Measurements from ENCODE around the gene MEI1.
A peak's percentile ranks its signal among the peaks of the same experiment; 100 is the strongest.

Gene MEI1

GRCh38 chr22:41799486-41800347 lies 100.4 kb downstream of the MEI1 start:
- H3K4me3 ChIP-seq (ENCODE audit: low read depth, low read length) = peak overlapping the region; percentile 88
- TF ChIP-seq CTCF (IDR thresholded peaks at IDR 0.05; ENCODE audit: low read depth, low read length, missing control alignments) = no peak
- no peak for DNase-seq (ENCODE audit: low read depth)

- DNase-seq (ENCODE audit: low read depth) = peak; percentile 61
- no peak for TF ChIP-seq CTCF (IDR thresholded peaks at IDR 0.05; ENCODE audit: low read depth, low read length, missing control alignments)
- peak within 1 kb of the TSS; percentile 88 for H3K4me3 ChIP-seq (ENCODE audit: low read depth, low read length)
Measured at GRCh38 chr22:41800348-41801146, 101.2 kb downstream of the MEI1 start, which contains the start of gene CCDC134. CCDC134 (plus strand) TSS chr22:41800679; CDS start chr22:41808891, 8,212 bp downstream.

- peak overlapping the region; percentile 88 for H3K4me3 ChIP-seq (ENCODE audit: low read depth, low read length)
- DNase-seq (ENCODE audit: low read depth) = no peak
- TF ChIP-seq CTCF (IDR thresholded peaks at IDR 0.05; ENCODE audit: low read depth, low read length, missing control alignments) = no peak
Measured at GRCh38 chr22:41801147-41801819, 102.0 kb downstream of the MEI1 start.

DNA sequence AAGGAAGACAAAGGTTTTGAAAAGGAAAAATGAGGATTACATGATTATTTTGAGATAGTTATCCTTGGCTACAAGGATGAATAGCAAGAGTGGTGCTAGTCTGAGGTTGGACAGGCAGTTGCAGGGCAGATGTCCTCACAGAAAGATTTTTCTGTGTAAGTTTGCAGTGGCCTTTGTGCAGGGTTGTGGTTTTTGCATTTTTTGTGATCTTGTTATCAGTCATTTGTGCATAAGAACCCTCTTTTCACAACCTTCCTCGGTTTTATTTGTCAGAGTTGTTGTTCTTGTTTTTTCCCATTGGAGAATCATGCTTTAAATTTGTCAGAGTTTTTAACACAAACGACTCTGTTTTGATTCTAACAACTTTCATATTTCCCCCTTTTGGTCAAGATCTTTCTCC lies 102.6 kb downstream of the MEI1 start:
- no peak for TF ChIP-seq CTCF (IDR thresholded peaks at IDR 0.05; ENCODE audit: low read depth, low read length, missing control alignments)
- peak overlapping the region; percentile 88 for H3K4me3 ChIP-seq (ENCODE audit: low read depth, low read length)
- DNase-seq (ENCODE audit: low read depth) = no peak

DNA sequence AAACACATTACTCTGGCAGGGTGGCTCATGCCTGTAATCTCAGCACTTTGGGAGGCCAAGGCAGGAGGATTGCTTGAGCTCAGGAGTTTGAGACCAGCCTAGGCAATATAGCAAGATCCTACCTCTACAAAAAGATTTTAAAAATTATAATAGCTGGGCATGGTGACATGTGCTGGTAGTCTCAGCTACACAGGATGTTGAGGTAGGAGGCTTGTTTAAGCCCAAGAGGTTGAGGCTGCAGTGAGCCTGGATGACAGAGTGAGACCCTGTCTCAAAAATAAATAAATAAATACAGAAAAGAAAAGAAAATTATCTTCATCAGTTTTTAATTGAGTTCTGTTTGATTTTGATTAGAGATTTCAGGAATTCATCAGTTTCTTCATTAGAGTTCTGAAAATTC lies 106.3 kb downstream of the MEI1 start:
- TF ChIP-seq CTCF (IDR thresholded peaks at IDR 0.05; ENCODE audit: low read depth, low read length, missing control alignments) = no peak
- no peak overlapping the region for H3K4me3 ChIP-seq (ENCODE audit: low read depth, low read length)
- DNase-seq (ENCODE audit: low read depth) = no peak

- DNase-seq (ENCODE audit: low read depth) = no peak
- no peak for TF ChIP-seq CTCF (IDR thresholded peaks at IDR 0.05; ENCODE audit: low read depth, low read length, missing control alignments)
Measured at GRCh38 chr22:41808400-41808799, 109.1 kb downstream of the MEI1 start.

More at GRCh38 chr22:41808400-41808799, 109.1 kb downstream of the MEI1 start:
- no peak overlapping the region for H3K4me3 ChIP-seq (ENCODE audit: low read depth, low read length)

All from GM12864 (cell line).